ENCODE data around the gene MECP2.

MECP2 gene

GRCh38 chrX:154033848-154034247 is 63.7 kb downstream of the MECP2 start:
- H3K4me1 ChIP-seq (ENCODE audit: insufficient read depth, low read length, poor library complexity, severe bottlenecking): no peaks in the 10 kb centered on the region
- H3K4me3 ChIP-seq (ENCODE audit: low read length, poor library complexity, severe bottlenecking): no peak overlapping the region
- H3K79me2 ChIP-seq (ENCODE audit: insufficient read depth, low read length): peaks cover 38% of the 10 kb centered on the region; the same call in 1 of the 2 replicates
- no peak overlapping the region for H3K4me2 ChIP-seq (ENCODE audit: low read depth, low read length, poor library complexity, severe bottlenecking)
- no peak overlapping the region for H3K9ac ChIP-seq (ENCODE audit: low read depth, low read length, poor library complexity, severe bottlenecking)
- peaks cover 6% of the 10 kb centered on the region for H4K20me1 ChIP-seq (ENCODE audit: insufficient read depth, low read length, poor library complexity, severe bottlenecking)
- H3K36me3 ChIP-seq (ENCODE audit: insufficient read depth, low read length): peaks cover 39% of the 10 kb centered on the region; the same call in 1 of the 2 replicates
- H3K27me3 ChIP-seq (ENCODE audit: insufficient read depth, low read length, poor library complexity, severe bottlenecking): no peaks in the 10 kb centered on the region
- H2AFZ ChIP-seq (ENCODE audit: low read length): no peak overlapping the region
- no peaks in the 10 kb centered on the region for H3K9me3 ChIP-seq (ENCODE audit: insufficient read depth, low read depth, low read length)
- TF ChIP-seq CTCF (conservative IDR thresholded peaks at IDR 0.05; ENCODE audit: low read length): no peak
- no peak for TF ChIP-seq EZH2phosphoT487 (IDR thresholded peaks at IDR 0.05; ENCODE audit: borderline replicate concordance)
- H3K9me2 ChIP-seq (replicated peaks; ENCODE audit: low read depth, low read length): no peaks in the 10 kb centered on the region
- H3F3A ChIP-seq (ENCODE audit: low read depth): no peaks in the 10 kb centered on the region

GRCh38 chrX:154032653-154033052 is 64.9 kb downstream of the MECP2 start:
- Histone ChIP-seq H2AFZ (ENCODE audit: low read length) (no peak overlapping the region), H3K4me2 (ENCODE audit: low read depth, low read length, poor library complexity, severe bottlenecking) (no peak overlapping the region), H3K9me2 (replicated peaks; ENCODE audit: low read depth, low read length) (no peaks in the 10 kb centered on the region), H3K4me1 (ENCODE audit: insufficient read depth, low read length, poor library complexity, severe bottlenecking) (no peaks in the 10 kb centered on the region), H3F3A (ENCODE audit: low read depth) (no peaks in the 10 kb centered on the region), H3K4me3 (ENCODE audit: low read length, poor library complexity, severe bottlenecking) (no peak overlapping the region), H3K36me3 (ENCODE audit: insufficient read depth, low read length) (peaks cover 51% of the 10 kb centered on the region; the same call in 1 of the 2 replicates), H3K9ac (ENCODE audit: low read depth, low read length, poor library complexity, severe bottlenecking) (no peak overlapping the region), H3K9me3 (ENCODE audit: insufficient read depth, low read depth, low read length) (no peaks in the 10 kb centered on the region), H3K79me2 (ENCODE audit: insufficient read depth, low read length) (peaks cover 32% of the 10 kb centered on the region; the same call in 1 of the 2 replicates), H4K20me1 (ENCODE audit: insufficient read depth, low read length, poor library complexity, severe bottlenecking) (peaks cover 6% of the 10 kb centered on the region), H3K27me3 (ENCODE audit: insufficient read depth, low read length, poor library complexity, severe bottlenecking) (no peaks in the 10 kb centered on the region)
- TF ChIP-seq CTCF (conservative IDR thresholded peaks at IDR 0.05; ENCODE audit: low read length): no peak

GRCh38 chrX:154032160-154032559 is 65.4 kb downstream of the MECP2 start:
- TF ChIP-seq CTCF (conservative IDR thresholded peaks at IDR 0.05; ENCODE audit: low read length) (no peak), EZH2phosphoT487 (IDR thresholded peaks at IDR 0.05; ENCODE audit: borderline replicate concordance) (no peak)
- no peaks in the 10 kb centered on the region for H3K9me3 ChIP-seq (ENCODE audit: insufficient read depth, low read depth, low read length)
- H3K36me3 ChIP-seq (ENCODE audit: insufficient read depth, low read length): peaks cover 56% of the 10 kb centered on the region; the same call in 1 of the 2 replicates
- no peaks in the 10 kb centered on the region for H3K4me1 ChIP-seq (ENCODE audit: insufficient read depth, low read length, poor library complexity, severe bottlenecking)
- no peak overlapping the region for H3K4me3 ChIP-seq (ENCODE audit: low read length, poor library complexity, severe bottlenecking)
- no peak overlapping the region for H2AFZ ChIP-seq (ENCODE audit: low read length)
- H3K9ac ChIP-seq (ENCODE audit: low read depth, low read length, poor library complexity, severe bottlenecking): no peak overlapping the region
- peaks cover 6% of the 10 kb centered on the region for H4K20me1 ChIP-seq (ENCODE audit: insufficient read depth, low read length, poor library complexity, severe bottlenecking)
- no peaks in the 10 kb centered on the region for H3K27me3 ChIP-seq (ENCODE audit: insufficient read depth, low read length, poor library complexity, severe bottlenecking)
- no peaks in the 10 kb centered on the region for H3K9me2 ChIP-seq (replicated peaks; ENCODE audit: low read depth, low read length)
- no peaks in the 10 kb centered on the region for H3F3A ChIP-seq (ENCODE audit: low read depth)
- H3K79me2 ChIP-seq (ENCODE audit: insufficient read depth, low read length): peaks cover 29% of the 10 kb centered on the region; the same call in 1 of the 2 replicates
- no peak overlapping the region for H3K4me2 ChIP-seq (ENCODE audit: low read depth, low read length, poor library complexity, severe bottlenecking)
